Activated CD8-positive, alpha-beta memory T cell treated with anti-CD3 and anti-CD28 coated beads for 4 hours (primary cell): ENCODE measurements around the gene PRDM16.
A peak's percentile ranks its signal among the peaks of the same experiment; 100 is the strongest.

Experiments used
- DNase-seq, 2 donors: peaks; one replicate each; pipeline ENCODE4 v3.0.0-alpha.2; 2020; ENCODE audit warnings: low read depth in 2 of 2

Gene PRDM16

DNA sequence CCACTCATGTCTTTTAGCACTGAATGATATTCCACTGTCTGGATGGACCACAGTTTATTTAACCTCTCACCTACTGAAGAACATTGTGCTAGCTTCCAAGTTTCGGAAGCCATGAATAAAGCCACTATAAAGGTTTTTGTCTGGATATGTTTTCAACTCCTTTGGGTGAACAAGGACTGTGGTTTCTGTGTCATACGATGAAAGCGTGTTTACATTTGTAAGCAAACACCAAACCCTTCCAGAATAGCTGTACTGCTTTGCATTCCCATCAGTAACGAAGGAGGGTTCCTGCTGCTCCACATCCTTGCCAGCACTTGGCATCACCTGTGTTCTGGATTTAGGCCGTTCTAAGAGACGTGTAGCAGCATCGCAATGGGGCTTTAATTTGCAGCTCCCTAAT is 374.8 kb downstream of the PRDM16 start:
- no peak for DNase-seq

DNA sequence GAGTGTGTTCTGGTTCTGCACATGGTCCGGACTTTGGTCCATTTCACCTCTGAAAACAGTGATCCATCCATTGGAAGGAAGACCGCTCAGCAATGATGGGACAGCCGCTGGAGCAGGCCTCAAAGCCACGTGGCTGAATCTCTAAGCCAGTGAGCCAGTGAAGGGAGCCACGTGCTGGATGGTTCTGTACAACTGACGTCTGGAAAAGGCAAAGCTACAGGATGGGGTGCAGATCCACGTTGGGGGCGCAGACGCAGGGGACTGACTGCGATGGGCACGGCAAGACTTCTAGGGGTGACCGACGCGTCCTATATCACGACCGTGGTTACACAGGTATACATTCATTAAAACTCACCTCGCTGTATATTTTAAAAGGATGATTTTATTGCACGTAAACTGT is 375.3 kb downstream of the PRDM16 start:
- no peak for DNase-seq

DNA sequence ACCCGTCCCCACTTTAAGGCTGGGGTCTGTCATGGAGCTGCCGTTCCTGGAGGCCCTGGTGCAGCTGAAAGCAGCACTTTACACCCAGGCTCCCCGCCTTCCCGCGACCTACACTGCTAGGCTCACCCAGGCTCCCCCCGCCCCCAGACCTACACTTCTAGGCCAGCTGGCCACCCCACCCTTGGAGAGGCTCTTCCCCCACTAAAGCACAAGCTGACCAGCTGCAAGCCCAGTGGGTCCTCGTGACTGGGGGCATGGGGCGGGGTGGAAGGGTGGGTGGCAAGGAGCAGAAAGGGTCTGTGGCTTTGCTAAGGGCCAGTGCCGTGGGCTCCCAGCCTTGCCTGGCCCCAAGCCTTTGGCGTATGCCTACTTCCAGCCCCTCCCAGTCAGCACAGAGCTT is 375.7 kb downstream of the PRDM16 start:
- DNase-seq: no peak

DNA sequence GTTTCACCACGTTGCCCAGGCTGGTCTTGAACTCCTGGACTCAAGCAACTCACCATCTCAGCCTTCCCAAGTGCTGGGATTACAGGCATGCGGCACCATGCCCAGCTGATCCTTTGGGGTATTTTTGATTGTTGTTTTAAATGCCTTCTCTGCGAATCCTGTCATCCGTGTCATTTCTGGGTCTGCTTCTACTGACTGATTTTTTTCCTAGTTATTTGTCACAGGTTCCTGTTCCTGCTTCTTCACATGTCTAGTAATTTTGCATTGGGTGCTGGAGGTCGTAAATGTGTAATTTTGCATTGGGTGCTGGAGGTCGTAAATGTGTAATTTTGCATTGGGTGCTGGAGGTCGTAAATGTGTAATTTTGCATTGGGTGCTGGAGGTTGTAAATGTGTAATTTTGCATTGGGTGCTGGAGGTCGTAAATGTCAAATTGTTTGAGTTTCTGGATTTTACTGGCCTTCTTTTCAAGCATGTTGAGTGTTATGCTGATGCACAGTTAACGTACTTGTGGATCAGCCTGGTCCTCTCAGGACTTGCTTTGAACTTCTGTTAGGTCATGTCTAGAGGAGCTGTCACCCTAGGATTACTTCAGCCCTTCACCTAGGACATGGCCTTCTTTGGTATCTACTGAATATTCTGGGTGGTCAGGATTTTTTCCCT is 381.3 kb downstream of the PRDM16 start:
- DNase-seq: no peak

DNA sequence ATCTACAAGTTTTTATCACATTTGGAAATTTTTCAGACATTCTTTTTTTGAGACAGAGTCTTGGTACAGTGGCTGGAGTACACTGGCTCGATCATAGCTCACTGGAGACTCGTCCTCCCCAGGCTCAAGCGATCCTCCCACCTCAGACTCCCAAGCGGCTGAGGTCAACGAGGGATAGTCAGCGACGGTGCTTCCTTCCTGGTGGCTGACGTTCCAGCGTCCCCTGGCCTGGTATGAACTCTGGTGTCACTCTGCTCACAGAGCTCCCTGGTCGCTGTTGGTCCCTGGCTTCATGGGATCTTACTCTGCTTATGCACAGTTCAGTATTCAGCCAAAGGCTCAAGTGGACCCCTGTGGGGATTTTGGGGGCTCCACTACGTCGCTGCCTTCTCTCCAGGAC is 382.0 kb downstream of the PRDM16 start:
- no peak for DNase-seq

DNA sequence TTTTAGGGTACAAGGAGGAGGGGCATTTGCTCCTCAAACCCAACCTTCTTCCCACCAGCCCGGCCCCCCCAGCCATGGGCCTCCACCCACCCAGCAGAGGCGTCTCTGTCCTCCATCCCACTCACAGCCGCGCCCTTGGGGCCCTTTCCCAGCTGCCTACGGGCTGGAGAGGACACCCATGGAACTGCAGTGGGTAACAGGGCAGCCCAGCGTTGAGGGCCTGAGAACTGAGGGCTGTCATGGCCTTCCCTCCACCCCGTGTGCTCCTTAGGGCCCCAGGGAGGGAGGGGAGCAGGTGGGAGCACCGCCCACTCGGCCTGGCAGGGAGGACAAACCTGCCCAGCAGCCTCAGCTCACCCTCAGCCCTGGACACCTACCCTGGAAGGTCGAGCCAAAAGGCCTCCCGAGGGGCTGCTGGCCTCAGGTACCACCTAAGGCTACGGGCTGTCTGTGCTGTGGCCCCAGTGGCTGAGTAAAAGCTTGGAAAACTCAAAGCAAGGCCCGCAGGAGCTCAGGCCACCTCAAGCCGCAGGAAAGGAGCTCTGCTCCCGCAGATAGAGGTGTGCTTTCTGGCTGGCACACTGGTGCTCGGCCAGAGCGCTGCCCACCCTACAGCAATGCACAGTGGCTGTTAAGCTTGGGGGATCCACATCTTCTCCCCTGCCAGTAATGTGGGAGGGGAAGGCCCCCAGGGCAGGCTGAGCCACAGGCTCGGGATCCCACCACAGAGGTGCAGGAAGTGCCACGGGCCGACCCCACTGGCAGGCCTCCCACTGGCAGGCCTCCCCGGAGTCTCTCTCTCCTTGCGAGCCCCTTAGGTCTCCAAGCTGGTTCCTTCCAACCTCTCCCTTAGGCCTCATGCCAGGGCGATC is 383.2 kb downstream of the PRDM16 start:
- no peak for DNase-seq

DNA sequence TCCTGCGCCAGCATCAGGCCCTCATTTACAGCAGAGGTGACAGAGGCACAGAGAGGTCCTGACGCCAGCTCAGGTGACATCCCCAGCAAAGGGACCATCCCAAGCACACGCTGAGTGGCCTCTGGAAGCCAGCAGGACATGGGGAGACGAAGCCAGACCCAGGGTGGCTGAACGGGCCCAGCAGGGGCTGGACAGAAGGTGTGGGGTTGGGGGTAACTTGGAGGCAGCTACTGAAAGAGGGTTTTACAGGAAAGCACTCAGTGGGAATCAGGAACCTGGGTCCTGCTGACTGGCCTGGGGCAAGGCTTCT is 383.8 kb downstream of the PRDM16 start:
- no peak for DNase-seq

DNA sequence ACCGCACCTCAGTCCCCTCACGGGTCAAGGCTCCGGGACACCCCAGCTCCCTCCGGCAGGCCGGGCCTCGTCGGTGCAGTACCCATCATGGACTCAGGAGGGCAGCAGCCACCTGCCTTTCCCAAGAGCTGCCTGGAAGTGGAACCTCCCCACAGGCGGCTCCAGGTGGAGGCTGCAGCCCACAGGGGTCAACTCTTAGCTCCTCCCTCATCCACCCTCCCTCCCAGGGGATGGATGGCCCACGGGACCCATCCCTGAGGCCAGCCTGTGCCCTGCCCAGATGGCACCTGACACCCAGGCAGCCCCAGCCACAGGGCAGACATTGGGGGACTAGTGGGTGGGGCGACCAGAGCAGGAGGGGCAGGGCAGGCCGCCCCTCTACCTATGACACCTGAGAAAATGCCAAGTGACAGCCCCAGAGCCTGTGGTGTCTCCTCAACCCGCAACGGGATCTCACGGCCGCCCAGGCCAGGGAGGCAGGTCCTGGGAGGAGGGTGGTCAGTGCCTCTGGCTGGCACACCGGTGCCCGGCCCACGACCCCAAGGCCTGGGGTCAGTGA is 384.3 kb downstream of the PRDM16 start:
- peak; percentile 35 to 41 for DNase-seq

DNA sequence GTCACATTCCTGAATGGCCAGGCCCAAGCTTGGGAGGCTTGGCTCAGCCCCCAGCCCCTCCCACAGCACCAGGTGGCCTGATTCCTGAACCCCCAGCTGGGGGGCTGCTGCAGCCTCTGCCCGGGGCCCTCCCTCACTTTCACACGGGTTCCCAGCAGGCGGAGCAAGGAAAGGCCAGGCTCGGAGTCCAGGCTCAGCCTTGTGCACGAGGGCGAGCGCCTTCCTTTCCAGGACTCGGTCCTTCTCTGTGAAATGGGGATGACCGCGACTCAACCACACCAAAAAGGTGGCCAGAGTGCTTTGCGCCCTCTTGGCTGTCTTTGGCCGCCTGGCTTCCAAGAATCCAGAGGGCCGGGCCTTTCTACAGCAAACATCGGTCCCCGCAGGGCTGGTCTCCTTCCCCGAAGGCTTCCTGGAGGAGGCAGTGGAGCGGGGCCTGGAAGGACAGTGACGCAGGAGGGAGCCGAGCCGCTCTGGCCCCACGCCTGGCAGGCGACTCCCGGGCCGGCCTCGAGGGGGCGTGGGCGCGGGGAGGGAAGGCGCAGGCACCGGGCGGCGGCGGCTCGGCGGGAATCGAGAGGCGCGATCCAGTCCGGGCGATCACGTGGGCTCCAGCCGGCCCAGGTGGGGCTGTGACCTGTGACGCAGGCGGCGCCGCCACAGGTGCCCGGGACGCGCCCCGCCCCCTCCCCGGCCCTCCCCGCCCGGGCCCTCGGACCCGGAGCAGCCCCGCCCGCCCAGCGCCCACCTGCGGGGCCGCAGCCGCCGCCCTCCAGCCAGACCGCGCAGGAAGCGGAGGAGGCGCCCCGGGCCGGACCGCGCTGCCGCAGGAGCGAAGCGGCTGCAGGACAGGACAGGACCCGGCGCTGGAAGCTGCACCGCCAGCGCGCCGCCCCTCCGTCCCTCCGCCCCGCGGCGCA is 385.1 kb downstream of the PRDM16 start, which contains the start of gene ARHGEF16:
Gene ARHGEF16 (plus strand): TSS at position 775 of the 920 bp plus-strand sequence. CDS start 8,420 bp downstream, outside the sequence.
- DNase-seq: no peak

DNA sequence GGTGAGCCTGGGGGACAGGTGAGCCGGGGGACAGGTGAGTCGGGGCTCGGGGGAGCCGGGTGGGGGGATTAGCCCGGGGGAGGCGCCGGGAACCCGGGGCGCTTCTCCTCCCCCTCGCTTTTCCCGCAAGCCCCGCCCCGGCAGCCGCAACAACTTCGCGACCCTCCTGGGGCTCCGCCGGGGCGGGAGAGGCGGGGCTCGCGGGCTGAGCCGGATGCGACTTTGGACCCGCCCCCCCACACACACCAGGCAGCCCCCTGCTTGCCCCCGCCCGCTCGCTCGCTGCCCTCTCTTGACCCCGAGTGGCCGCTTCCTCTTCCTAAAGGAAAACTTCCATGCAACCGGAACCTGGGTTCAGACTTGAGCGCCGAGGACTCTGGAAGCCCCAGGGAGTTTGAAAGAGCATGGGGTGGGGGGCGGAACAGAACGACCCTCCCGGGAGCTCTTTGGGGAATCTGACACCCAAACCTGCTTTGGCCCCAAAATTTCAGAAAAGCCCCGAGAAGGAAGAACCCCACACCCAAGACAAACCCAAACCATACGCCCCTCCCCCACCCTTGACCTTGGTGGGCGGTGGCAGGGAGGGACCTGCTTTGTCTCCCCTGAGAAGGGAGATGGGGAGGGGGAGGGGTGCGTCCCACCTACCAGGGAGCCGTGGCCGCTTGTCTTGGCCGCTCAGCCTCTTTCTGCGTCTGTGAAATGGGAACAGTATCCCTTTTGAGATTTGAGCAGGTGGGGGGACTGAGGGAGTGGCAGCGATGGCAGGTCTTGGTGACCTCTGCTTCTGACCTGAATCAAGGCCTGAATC is 386.0 kb downstream of the PRDM16 start:
- no peak for DNase-seq

DNA sequence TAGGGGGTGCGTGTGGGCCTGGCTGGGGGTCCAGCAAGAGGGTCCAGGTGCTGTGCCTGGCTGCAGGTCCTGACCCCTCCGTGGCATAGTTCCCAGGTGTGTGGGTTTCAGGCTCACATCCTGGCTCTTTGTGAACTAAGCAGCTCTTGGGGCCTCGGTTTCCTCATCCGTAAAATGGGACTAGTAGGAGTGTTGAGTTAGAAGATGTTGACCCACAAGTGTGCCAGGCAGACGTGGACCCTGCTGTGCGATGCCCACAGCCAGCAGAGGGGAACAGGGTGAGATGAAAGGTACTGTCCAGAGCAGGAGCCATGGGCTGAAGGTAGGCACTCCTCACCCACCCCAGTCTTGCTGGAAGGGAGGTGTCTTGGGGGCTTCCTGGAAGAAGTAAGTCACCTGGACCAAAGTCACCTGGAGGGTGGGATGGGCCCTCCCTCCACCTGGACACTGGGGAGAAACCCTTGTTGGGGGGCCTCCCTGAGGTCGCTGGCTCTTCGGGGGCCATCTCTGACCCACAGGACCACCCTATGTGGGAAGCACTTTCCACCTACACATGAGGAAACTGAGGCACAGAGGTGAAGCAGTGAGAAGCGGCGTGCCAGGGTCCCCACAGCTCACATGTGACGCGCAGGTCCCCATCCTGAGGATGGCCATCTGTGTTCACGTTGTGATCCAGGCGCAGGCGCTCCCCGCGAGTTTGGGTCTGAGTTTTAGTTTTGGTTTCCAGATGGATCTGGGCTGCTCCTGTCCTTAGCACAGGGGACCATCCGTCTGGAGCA is 386.9 kb downstream of the PRDM16 start:
- DNase-seq: no peak

DNA sequence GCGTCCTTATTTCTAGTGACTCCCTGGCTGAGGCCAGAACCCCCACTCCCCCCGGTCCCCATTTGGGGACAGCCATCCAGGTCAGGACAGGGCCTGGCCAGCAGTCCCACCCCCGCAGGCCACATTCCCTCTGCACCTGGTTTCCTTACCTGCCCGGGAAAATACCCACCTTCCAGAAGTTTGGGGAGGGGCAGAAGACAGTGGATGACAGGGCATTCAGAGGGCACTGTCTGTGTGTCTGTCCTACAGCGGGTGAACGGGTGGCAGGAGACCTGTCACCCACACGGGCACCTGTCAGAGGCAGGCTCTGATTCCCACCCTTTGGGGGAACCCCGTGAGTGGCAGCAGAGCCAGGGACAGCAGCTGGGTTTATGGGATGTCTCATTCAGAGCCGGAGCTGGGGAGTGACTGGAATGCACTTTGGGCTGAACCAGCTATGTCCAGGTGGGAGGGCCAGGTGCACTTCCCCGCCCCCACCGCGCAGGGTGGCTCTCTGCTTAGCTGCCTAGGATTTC is 387.5 kb downstream of the PRDM16 start:
- no peak for DNase-seq

DNA sequence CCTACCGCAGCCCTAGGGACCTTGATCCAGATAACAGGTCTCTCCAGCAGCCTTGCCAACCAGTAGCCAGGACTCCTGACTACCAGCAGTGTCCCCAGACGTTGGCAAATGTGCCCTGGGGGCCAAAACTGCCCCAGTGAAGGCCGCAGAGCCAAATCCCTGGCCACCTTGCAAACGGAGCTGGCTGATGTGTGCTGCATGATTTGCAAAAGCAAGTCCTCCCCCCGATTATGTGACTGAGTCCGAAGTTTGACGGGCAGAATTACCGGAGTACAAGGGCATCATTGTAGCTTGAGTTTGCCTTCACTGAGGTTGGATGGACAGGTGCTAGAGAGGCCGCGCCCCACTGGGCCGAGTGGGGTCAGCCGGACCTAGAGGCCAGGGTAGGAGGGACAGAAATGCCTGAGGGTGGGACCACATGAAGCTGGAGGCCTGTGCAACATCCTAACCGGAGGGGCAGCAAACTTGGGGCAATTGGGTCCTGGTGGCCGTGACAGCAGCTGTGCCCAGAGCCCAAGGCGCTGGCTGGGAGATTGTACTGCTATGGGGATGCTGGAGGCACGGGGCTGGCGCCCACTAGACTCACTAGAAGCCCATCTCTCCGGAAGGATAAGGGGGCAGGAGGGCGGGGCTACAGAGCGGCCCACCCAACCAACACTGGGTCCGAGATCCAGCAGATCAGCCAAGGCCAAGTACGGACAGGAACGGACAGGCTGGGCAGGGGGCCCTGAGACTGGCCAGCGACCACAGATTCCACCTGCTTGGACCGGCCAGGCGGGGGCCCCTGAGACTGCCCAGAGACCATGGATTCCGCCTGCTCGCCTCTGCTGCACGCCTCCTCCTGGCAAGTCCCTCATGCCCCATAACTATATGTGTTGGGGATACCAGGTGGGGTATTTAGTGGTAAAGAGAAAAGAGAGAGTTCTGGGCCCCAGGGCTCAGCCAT is 388.2 kb downstream of the PRDM16 start:
- no peak for DNase-seq

DNA sequence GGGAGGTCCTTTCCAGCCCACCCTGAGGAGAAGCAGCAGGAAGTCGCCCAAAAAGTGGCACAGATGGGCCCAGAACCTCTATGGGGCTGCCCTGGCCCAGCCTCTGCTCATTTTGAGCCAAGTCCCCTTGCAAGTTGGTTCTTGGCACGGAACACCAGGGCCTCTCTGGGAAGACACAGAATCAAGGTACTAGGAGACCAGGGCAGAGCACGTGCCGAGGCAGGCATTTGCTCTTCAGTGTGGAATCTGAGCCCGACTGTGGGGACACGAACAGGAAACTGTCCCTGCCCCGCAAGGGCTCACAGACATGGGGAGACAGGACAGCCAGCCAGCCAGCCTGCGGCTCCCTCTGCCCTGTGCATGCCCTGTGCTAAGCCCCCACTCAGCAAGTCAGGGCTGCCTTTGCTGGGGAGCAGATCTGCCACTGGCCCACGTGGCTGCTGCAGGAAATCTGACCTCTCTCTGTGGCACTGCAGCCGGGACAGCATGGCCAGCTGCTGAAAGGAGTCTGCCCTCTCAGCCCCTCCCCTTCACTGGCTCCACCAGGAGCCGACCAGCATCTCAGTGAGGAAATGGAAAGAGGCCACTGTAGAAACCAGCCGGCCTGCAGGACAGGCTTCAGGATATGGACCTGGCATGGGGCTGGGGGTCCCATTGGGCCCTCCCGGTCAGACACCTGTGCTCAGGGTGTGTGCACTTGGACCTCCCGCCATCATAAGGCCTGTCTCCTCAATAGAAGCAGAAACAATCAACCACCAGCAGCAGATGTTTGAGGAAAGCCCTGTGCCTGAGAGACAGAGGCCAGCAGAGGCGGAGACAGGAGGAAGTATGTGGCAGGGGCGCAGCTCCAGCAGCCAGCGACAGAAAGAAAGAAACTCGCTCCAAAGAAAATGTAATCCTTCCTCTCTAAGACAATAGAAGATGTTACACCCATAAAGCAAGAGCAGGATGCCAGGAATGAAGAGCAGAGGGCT is 389.2 kb downstream of the PRDM16 start:
- no peak for DNase-seq

DNA sequence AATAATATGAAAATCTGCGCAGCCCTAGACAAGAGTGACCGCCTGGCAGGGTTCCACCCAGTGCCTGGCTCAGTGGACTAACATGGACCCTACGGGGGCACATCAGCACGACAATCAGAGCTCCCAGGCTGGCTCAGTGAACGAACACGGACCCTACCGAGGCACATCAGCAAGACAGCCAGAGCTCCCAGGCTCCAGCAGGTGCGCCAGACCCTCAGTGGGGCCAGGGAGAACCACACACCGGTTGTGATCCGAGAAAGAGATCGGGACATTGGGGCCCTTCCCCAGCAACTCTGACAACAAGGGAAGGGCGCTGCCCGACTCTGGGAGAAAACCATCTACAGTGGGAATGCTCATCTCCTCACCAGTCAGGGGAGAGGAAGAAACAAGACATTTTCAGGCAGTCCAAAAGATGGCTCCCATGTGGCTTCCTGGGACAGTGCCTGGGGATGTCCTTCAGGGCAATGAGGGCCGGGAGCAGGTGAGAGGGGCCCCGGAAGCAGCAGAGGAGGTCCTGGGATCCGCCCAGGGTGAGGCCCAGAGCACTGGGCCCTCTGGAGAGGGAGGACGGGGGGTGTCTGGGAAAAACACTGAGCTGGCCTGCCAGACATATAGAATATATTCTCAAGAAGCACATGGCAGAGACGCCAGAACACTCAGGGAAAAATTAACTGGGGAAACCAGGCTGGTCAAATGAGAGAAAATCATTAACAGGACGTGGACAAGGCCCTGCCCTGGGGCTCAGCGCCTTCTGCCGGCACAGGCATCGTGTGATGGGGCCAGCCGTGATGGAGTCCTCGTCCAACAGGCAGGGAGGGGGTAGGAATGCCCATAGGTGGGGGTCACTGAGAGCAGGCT is 390.3 kb downstream of the PRDM16 start:
- DNase-seq: no peak

DNA sequence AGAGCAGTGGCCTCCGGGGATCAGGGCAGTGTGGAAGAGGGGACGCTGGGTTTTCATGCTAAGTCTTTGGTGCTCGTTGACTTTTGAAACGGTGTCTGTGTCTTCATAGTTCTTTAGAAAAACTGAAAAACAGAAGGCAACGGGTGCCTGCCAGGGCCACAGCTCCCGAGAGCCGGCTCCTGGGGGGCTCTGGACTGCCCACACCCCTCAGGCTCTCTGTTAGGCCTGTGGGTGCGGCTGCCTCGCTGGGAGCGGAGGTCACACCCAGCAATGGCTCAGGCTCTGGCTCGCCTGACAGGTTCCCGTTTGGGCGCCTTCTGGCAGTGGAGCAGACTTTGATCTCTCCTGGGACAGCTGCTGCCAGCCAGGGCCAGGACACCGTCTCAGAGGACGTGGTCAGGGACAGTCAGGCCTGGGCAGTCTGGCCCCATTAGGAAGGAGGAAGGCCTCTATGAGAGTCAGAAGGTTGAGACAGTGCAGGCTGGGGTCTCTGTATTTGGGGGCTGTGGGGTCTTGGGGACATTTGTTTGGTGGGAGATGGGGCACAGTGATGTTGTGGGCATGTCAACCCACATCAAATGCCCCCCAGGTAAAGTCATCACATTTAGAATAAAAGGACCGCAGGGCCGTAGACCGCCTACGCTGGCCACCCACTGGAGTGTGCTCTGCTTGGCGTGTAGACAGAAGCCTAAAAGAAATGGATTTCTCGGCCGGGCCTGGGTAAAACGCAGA is 391.1 kb downstream of the PRDM16 start:
- no peak for DNase-seq
